ENCODE results near the gene SLC5A1.

- TF ChIP-seq ESRRA (CRISPR knock-in tag; IDR thresholded peaks at IDR 0.05; ENCODE audit: low read depth) (no peak), ZNF460 (CRISPR knock-in tag; IDR thresholded peaks at IDR 0.05; ENCODE audit: borderline replicate concordance) (no peak)
These were observed 34.1 kb downstream of the SLC5A1 start for GRCh38 chr22:32077151-32077550.

Data from HepG2 (cell line).